ENCODE data around the gene CD300H. TPM values are rescaled to one million over a fixed set of nuclear protein-coding genes. Genes with fewer than 3 reads are reported as not detected.

Gene CD300H
- total RNA-seq, result not detected

DNA sequence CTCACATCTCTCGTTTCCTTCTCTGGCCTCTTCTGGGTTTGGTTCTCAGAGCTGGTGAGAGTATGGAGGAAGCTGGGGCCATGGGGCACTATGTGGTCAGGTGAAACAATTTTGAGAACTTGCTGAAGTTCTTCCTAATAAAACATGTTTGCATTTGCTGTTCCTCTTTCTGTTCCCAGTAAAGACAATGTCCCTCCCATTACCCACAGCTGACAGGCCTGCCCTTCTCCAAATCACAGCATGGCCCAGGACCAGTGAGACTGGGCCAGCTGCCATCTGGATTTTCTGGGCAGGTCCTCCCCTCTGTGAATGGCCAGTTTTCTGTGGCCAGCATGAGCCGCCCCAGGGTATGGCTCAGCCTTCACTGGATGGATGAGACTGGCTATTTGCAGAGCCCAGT lies at the start of gene CD300H:
Gene CD300H (minus strand): TSS at position 113 of the 400 bp plus-strand sequence.
- no peak for DNase-seq (ENCODE audit: low spot score in 2 of 2)
- Histone ChIP-seq H3K9me3 (no peaks in the 10 kb centered on the region), H3K36me3 (no peaks in the 10 kb centered on the region), H3K27me3 (no peaks in the 10 kb centered on the region), H3K4me1 (no peaks in the 10 kb centered on the region), H3K4me3 (no peak within 1 kb of the TSS), H3K27ac (no peak within 1 kb of the TSS)
- intact Hi-C loops (cut with DNase I), result no loop called here
- TF ChIP-seq, protein P1, sequence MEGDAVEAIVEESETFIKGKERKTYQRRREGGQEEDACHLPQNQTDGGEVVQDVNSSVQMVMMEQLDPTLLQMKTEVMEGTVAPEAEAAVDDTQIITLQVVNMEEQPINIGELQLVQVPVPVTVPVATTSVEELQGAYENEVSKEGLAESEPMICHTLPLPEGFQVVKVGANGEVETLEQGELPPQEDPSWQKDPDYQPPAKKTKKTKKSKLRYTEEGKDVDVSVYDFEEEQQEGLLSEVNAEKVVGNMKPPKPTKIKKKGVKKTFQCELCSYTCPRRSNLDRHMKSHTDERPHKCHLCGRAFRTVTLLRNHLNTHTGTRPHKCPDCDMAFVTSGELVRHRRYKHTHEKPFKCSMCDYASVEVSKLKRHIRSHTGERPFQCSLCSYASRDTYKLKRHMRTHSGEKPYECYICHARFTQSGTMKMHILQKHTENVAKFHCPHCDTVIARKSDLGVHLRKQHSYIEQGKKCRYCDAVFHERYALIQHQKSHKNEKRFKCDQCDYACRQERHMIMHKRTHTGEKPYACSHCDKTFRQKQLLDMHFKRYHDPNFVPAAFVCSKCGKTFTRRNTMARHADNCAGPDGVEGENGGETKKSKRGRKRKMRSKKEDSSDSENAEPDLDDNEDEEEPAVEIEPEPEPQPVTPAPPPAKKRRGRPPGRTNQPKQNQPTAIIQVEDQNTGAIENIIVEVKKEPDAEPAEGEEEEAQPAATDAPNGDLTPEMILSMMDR (IDR thresholded peaks at IDR 0.05), result no peak

DNA sequence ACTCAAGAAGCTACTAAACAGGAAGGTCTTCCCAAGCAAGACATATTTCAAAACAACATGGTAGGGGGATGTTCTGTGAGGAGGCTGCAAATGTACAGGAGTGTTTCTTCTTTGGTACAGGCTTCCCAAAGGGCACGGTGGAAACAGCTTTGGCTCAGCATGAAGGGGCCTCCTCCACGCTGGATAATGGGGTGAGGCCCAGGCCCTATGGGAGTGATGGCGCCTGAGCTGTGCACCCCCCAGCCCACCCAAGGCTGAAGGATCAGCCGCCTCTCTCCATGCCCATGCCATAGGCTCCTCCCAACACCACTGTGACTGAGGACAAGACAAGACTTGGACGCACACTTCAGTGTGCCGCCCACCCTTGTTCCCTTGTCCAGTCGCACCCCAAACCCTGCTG lies 49.4 kb upstream of the CD300H start:
- H3K9me3 ChIP-seq, result no peaks in the 10 kb centered on the region
- intact Hi-C loops (cut with DNase I), result no loop called here
- no peak overlapping the region for H3K27ac ChIP-seq
- DNase-seq (ENCODE audit: low spot score in 2 of 2), result no peak
- no peaks in the 10 kb centered on the region for H3K4me1 ChIP-seq
- H3K4me3 ChIP-seq, result no peak overlapping the region
- TF ChIP-seq, protein P1 (IDR thresholded peaks at IDR 0.05), result no peak
- no peaks in the 10 kb centered on the region for H3K27me3 ChIP-seq
- no peaks in the 10 kb centered on the region for H3K36me3 ChIP-seq

DNA sequence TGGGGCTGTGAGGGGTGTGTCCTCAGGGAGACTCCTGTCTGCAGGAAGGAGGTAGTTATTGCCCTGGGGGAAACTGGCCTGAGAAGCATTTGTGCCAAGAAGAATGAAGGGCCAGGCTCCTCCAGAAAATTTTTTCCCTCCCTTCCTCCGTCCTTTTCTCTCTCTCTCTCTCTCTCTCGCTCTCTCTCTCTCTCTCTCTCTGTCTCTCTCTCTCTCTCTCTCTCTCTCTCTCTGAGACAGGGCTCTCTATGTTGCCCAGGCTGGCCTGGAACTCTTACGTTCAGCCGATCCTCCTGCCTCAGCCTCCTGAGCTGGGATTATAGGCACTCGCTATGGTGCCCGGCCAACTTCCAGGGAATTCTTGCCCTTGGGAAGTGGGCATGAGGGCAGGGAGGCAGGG lies 44.7 kb upstream of the CD300H start:
- Histone ChIP-seq H3K27me3 (no peaks in the 10 kb centered on the region), H3K36me3 (no peaks in the 10 kb centered on the region), H3K4me3 (no peak overlapping the region), H3K27ac (no peak overlapping the region), H3K4me1 (no peaks in the 10 kb centered on the region), H3K9me3 (no peaks in the 10 kb centered on the region)
- TF ChIP-seq, protein P1 (IDR thresholded peaks at IDR 0.05), result no peak
- intact Hi-C loops (cut with DNase I), result no loop called here
- DNase-seq (ENCODE audit: low spot score in 2 of 2), result no peak

DNA sequence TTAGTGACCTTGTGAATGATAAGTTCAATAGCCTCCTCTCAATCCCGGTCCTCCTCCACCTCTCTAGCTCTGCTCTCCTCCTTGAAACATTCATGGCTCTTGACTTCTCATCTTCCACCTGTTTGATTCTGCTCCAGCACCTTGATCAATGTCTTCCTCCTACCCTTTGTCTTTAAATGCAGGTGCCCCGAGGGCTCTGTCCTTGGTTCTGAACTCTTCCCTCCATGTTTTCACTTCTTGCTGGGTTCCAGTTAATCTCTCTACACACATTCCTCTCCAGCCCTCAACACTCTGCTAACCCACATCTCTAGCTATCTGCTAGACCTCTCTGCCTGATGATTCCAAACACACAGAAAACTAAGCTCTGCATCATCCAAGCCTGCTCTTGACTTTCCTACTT lies 42.8 kb upstream of the CD300H start:
- Histone ChIP-seq H3K27ac (no peak overlapping the region), H3K27me3 (no peaks in the 10 kb centered on the region), H3K36me3 (no peaks in the 10 kb centered on the region), H3K4me3 (no peak overlapping the region), H3K4me1 (no peaks in the 10 kb centered on the region), H3K9me3 (no peaks in the 10 kb centered on the region)
- intact Hi-C loops (cut with DNase I), result no loop called here
- TF ChIP-seq, protein P1 (IDR thresholded peaks at IDR 0.05), result no peak
- DNase-seq (ENCODE audit: low spot score in 2 of 2), result no peak

DNA sequence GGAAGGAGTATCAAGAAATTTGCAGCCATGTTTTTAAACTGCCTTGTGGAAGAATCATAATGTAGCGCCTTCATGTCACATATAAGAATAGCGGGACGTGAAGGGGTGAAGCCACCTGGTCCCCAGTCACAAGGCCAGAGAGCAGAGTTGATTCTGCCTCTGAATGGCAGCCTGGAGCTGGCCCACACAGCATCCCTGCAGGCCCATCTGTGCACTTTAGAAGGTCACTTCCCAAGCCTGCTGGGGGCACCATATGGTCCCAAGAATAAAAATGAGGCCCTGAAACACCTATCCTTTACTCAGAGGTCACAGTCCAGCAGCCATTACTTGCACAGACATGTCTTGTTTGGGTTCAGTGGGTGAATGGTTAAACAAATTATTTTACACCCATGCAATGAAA lies 41.2 kb upstream of the CD300H start:
- Histone ChIP-seq H3K9me3 (no peaks in the 10 kb centered on the region), H3K36me3 (no peaks in the 10 kb centered on the region), H3K4me3 (no peak overlapping the region), H3K27ac (no peak overlapping the region), H3K4me1 (no peaks in the 10 kb centered on the region), H3K27me3 (no peaks in the 10 kb centered on the region)
- intact Hi-C loops (cut with DNase I), result no loop called here
- DNase-seq (ENCODE audit: low spot score in 2 of 2), result no peak
- TF ChIP-seq, protein P1 (IDR thresholded peaks at IDR 0.05), result no peak

DNA sequence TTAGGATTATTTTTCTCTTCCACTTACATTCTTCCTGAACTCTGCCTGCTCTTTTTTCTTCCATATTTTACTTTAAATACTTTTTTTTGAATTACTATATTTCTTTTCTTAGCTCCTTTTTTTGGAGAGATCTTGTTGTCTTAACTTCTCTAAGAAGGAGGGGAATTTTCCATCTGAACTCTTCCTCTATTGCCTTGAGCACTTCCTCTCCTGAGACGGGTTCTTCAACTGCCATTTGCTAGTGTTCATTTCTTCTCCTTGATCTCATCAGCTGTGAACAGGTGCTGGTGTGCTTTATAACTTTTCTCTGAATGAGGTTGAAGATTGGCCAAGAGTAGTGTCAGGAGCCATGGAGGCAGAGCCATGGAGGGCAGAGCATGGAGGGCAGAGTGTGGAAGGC lies 39.9 kb upstream of the CD300H start:
- Histone ChIP-seq H3K27ac (no peak overlapping the region), H3K4me1 (no peaks in the 10 kb centered on the region), H3K4me3 (no peak overlapping the region), H3K36me3 (no peaks in the 10 kb centered on the region), H3K27me3 (no peaks in the 10 kb centered on the region), H3K9me3 (no peaks in the 10 kb centered on the region)
- TF ChIP-seq, protein P1 (IDR thresholded peaks at IDR 0.05), result no peak
- no peak for DNase-seq (ENCODE audit: low spot score in 2 of 2)
- intact Hi-C loops (cut with DNase I), result no loop called here

All from ascending aorta (tissue), 2 donors.